Calu3 (cell line): Measurements from ENCODE around the gene ATR. TPM values are rescaled to one million over a fixed set of nuclear protein-coding genes. Genes with fewer than 3 reads are reported as not detected.
"Not testable (repeated sequence)": the region's sequence is repeated elsewhere in the genome, so short reads cannot be mapped to it uniquely, and the experiment has no call there.

Experiments used
- BruUV-seq: library from RNA; stranded (reverse); fragments of 400-500 nt; replicated peaks from 2 replicates; lab custom pipeline; 2021; lab: Mats Ljungman, UMichigan
- CTCF ChIA-PET: fragments of 300-600 bp; sonication (Branson Sonifier 250); formaldehyde crosslinking; loops from one replicate; lab custom pipeline; 2022; ENCODE audit warnings: antibody characterized with exemption; lab: Charles Lee
- DNase-seq: peaks from one replicate; pipeline ENCODE4 v3.0.0; 2022
- H3K27ac Mint-ChIP-seq: one replicate; pipeline ENCODE4 v1.8.0; 2022; ENCODE audit warnings: mixed read lengths; ENCODE audit not compliant: unreplicated experiment
- H3K27me3 Mint-ChIP-seq: one replicate; pipeline ENCODE4 v1.8.0; 2022; ENCODE audit warnings: mixed read lengths; ENCODE audit not compliant: unreplicated experiment
- H3K36me3 Mint-ChIP-seq: one replicate; pipeline ENCODE4 v1.8.0; 2022; ENCODE audit warnings: mild to moderate bottlenecking, moderate library complexity, mixed read lengths; ENCODE audit not compliant: insufficient read depth, unreplicated experiment
- H3K4me1 Mint-ChIP-seq: one replicate; pipeline ENCODE4 v1.8.0; 2022; ENCODE audit warnings: mild to moderate bottlenecking, low read depth, mixed read lengths; ENCODE audit not compliant: unreplicated experiment
- H3K4me3 Mint-ChIP-seq: one replicate; pipeline ENCODE4 v1.8.0; 2022; ENCODE audit warnings: mild to moderate bottlenecking, low read depth, moderate library complexity, mixed read lengths; ENCODE audit not compliant: unreplicated experiment
- H3K9me3 Mint-ChIP-seq: one replicate; pipeline ENCODE4 v1.8.0; 2022; ENCODE audit warnings: low read depth, mixed read lengths; ENCODE audit not compliant: unreplicated experiment
- CTCF ChIP-seq: fragments of 200-600 bp; IDR thresholded peaks from one replicate; pipeline ENCODE4 v1.8.0; 2022; ENCODE audit warnings: antibody characterized with exemption; ENCODE audit not compliant: unreplicated experiment
- intact Hi-C: fragments of 100-400 bp; cut with micrococcal nuclease; formaldehyde crosslinking; loops from one replicate; pipeline ENCODE4 v1.10.0; 2022; ENCODE audit not compliant: unreplicated experiment
- total RNA-seq: library from RNA; stranded (reverse); gene quantifications from 2 replicates; pipeline ENCODE4 v1.2.3, GENCODE V29; 2022

The ATR gene
- total RNA-seq, 1 experiment from 2014 or later: 70.5 TPM

- intact Hi-C loops, H3K9me3 Mint-ChIP-seq, H3K4me3 Mint-ChIP-seq, H3K27me3 Mint-ChIP-seq, DNase-seq, CTCF ChIA-PET, H3K27ac Mint-ChIP-seq, BruUV-seq: not testable (repeated sequence)
- Mint-ChIP-seq H3K4me1 (peaks cover 37% of the 10 kb centered on the region), H3K36me3 (peaks cover 16% of the 10 kb centered on the region)
Observed at GRCh38 chr3:142438096-142438495, 140.4 kb downstream of the ATR start.

- no peaks in the 10 kb centered on the region for H3K9me3 Mint-ChIP-seq
- H3K27me3 Mint-ChIP-seq: no peaks in the 10 kb centered on the region
- DNase-seq: no peak
- H3K4me1 Mint-ChIP-seq: peaks cover 37% of the 10 kb centered on the region
- BruUV-seq: no TSS peak
- H3K27ac Mint-ChIP-seq: no peak overlapping the region
- H3K36me3 Mint-ChIP-seq: peaks cover 16% of the 10 kb centered on the region
- no peak overlapping the region for H3K4me3 Mint-ChIP-seq
- intact Hi-C loops: no loop called here
- no peak for TF ChIP-seq CTCF
- CTCF ChIA-PET: no interaction called here
Observed at GRCh38 chr3:142436951-142437585, 141.5 kb downstream of the ATR start.

- Mint-ChIP-seq H3K9me3 (no peaks in the 10 kb centered on the region), H3K4me3 (no peak overlapping the region), H3K27me3 (no peaks in the 10 kb centered on the region), H3K4me1 (peaks cover 19% of the 10 kb centered on the region), H3K27ac (no peak overlapping the region), H3K36me3 (peaks cover 13% of the 10 kb centered on the region)
- CTCF ChIA-PET: no interaction called here
- no TSS peak for BruUV-seq
- TF ChIP-seq CTCF: no peak
- no peak for DNase-seq
- intact Hi-C loops: no loop called here
Observed at GRCh38 chr3:142434503-142434902, 144.0 kb downstream of the ATR start.

- no TSS peak for BruUV-seq
- Mint-ChIP-seq H3K4me3 (no peak overlapping the region), H3K4me1 (peaks cover 9% of the 10 kb centered on the region), H3K27me3 (no peaks in the 10 kb centered on the region), H3K9me3 (no peaks in the 10 kb centered on the region), H3K27ac (no peak overlapping the region), H3K36me3 (peaks cover 10% of the 10 kb centered on the region)
- CTCF ChIA-PET: no interaction called here
- intact Hi-C loops: no loop called here
- TF ChIP-seq CTCF: no peak
- DNase-seq: no peak
Observed at GRCh38 chr3:142433110-142433509, 145.4 kb downstream of the ATR start.

GRCh38 chr3:142429582-142429981 lies 149.0 kb downstream of the ATR start:
- CTCF ChIA-PET: interaction anchor here (0.5 kb wide), 1 partner anchor 605 kb away, joined by 3 read pairs; no protein-coding TSS in a partner anchor
- no TSS peak for BruUV-seq
- Mint-ChIP-seq H3K4me1 (no peaks in the 10 kb centered on the region), H3K9me3 (no peaks in the 10 kb centered on the region), H3K4me3 (no peak overlapping the region), H3K36me3 (peaks cover 7% of the 10 kb centered on the region), H3K27me3 (no peaks in the 10 kb centered on the region), H3K27ac (no peak overlapping the region)
- intact Hi-C loops: no loop called here
- no peak for DNase-seq
- TF ChIP-seq CTCF: no peak
